ENCODE measurements around the gene VSTM2B.

VSTM2B gene

DNA sequence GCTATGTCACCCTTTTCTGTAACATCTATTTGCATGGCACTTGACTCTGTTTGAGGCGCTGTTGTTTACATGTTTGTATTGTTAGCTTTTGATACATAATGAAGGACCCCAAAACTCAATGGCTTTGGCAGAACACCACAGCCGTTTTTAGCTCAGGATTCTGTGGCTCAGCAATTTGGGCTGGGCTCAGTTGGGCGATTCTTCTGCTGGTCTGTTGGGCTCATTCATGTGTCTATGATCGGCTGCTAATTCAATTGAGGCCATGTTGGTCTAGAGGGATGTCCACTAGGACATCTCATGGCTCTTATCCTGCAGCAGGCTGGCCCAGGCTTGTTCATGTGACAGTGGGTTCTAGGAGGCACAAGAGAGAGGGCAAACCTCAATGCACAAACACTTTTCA is 33.9 kb downstream of the VSTM2B start:
- Histone ChIP-seq H3K9ac (ENCODE audit: low read length) (no peak overlapping the region), H3K4me3 (ENCODE audit: low read length) (no peak overlapping the region), H3K4me1 (ENCODE audit: low read length) (no peaks in the 10 kb centered on the region), H3K4me2 (ENCODE audit: low read depth, low read length) (no peak overlapping the region), H3K9me2 (replicated peaks; ENCODE audit: insufficient read depth, low read length) (no peaks in the 10 kb centered on the region), H3F3A (ENCODE audit: insufficient read depth, low read length) (no peaks in the 10 kb centered on the region), H4K20me1 (ENCODE audit: insufficient read depth, low read length) (no peaks in the 10 kb centered on the region), H3K36me3 (replicated peaks; ENCODE audit: insufficient read depth, low read length) (no peaks in the 10 kb centered on the region), H3K79me2 (ENCODE audit: low read length) (no peaks in the 10 kb centered on the region), H2AFZ (ENCODE audit: low read length) (no peak overlapping the region), H3K27ac (ENCODE audit: low read length) (no peak overlapping the region), H3K9me3 (replicated peaks; ENCODE audit: insufficient read depth, low read length) (no peaks in the 10 kb centered on the region), H3K27me3 (replicated peaks; ENCODE audit: insufficient read depth, low read length) (peaks cover 35% of the 10 kb centered on the region)
- DNase-seq: no peak
- no peak for TF ChIP-seq EZH2phosphoT487 (IDR thresholded peaks at IDR 0.05; ENCODE audit: low read length)
- TF ChIP-seq, protein P1, sequence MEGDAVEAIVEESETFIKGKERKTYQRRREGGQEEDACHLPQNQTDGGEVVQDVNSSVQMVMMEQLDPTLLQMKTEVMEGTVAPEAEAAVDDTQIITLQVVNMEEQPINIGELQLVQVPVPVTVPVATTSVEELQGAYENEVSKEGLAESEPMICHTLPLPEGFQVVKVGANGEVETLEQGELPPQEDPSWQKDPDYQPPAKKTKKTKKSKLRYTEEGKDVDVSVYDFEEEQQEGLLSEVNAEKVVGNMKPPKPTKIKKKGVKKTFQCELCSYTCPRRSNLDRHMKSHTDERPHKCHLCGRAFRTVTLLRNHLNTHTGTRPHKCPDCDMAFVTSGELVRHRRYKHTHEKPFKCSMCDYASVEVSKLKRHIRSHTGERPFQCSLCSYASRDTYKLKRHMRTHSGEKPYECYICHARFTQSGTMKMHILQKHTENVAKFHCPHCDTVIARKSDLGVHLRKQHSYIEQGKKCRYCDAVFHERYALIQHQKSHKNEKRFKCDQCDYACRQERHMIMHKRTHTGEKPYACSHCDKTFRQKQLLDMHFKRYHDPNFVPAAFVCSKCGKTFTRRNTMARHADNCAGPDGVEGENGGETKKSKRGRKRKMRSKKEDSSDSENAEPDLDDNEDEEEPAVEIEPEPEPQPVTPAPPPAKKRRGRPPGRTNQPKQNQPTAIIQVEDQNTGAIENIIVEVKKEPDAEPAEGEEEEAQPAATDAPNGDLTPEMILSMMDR (IDR thresholded peaks at IDR 0.05; ENCODE audit: low read length): no peak
- TF ChIP-seq EZH2 (optimal IDR thresholded peaks at IDR 0.05; ENCODE audit: low read depth, low read length): no peak

DNA sequence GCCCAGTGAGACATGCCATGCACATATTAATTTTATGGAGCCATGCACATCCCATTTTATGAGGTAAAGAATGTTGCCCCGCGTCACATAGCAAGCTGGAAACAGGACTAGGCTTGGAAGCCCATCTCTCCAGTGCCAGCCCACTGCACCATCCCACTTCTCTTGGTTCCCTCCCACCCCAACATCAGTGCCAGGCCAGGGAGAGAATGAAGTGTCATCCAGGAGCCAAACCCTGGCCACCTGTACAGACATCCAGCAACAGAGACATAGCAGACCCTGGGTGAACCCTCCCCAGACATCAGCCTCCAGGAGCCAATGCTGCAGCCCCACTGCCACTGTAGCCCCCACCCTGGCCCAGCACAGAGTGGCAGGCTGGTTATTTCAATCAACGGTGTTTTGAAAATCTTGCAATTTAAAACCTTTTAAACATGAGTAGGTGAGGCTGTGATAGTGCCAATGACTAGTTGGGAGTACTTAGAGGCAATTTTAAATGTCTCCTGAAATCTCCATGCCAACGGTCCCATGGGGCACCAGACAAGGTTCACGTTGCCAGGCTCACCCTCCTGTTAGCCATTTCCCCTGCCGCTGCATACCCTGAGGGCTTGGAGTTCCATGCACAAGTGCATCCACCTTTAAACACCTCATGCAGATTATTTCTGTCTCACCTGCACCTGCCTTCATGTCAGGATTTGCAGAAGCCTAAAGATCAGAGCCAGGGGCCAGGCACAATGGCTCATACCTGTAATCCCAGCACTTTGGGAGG is 34.7 kb downstream of the VSTM2B start:
- Histone ChIP-seq H3K36me3 (replicated peaks; ENCODE audit: insufficient read depth, low read length) (no peaks in the 10 kb centered on the region), H4K20me1 (ENCODE audit: insufficient read depth, low read length) (no peaks in the 10 kb centered on the region), H3K9ac (ENCODE audit: low read length) (no peak overlapping the region), H3K4me2 (ENCODE audit: low read depth, low read length) (no peak overlapping the region), H3K9me2 (replicated peaks; ENCODE audit: insufficient read depth, low read length) (no peaks in the 10 kb centered on the region), H2AFZ (ENCODE audit: low read length) (no peak overlapping the region), H3K27me3 (replicated peaks; ENCODE audit: insufficient read depth, low read length) (peaks cover 43% of the 10 kb centered on the region), H3F3A (ENCODE audit: insufficient read depth, low read length) (no peaks in the 10 kb centered on the region), H3K79me2 (ENCODE audit: low read length) (no peaks in the 10 kb centered on the region), H3K4me3 (ENCODE audit: low read length) (no peak overlapping the region), H3K27ac (ENCODE audit: low read length) (no peak overlapping the region), H3K9me3 (replicated peaks; ENCODE audit: insufficient read depth, low read length) (no peaks in the 10 kb centered on the region), H3K4me1 (ENCODE audit: low read length) (no peaks in the 10 kb centered on the region)
- no peak for DNase-seq
- TF ChIP-seq, protein P1 (IDR thresholded peaks at IDR 0.05; ENCODE audit: low read length): no peak
- TF ChIP-seq EZH2 (optimal IDR thresholded peaks at IDR 0.05; ENCODE audit: low read depth, low read length) (no peak), EZH2phosphoT487 (IDR thresholded peaks at IDR 0.05; ENCODE audit: low read length) (no peak)

DNA sequence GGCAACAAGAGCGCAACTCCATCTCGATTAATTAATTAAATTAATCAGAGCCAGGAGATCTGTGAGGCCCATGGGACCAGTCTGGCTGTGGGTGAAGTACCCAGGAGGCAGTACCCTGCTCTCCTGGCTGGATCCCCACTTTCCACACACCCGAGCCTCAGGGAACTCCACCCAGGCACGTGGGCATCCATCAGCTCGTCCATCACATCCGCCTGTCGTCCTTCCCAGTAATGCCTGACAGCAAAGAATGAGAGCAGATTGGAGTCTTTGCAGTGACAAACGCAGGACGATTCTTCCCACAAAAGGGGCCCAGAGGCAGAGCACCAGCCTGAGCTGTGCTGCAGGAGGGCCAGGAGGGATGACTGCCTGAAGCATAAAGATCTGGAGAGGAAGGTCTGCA is 35.8 kb downstream of the VSTM2B start:
- no peak overlapping the region for H2AFZ ChIP-seq (ENCODE audit: low read length)
- H3K27me3 ChIP-seq (replicated peaks; ENCODE audit: insufficient read depth, low read length): peaks cover 40% of the 10 kb centered on the region
- no peaks in the 10 kb centered on the region for H3K79me2 ChIP-seq (ENCODE audit: low read length)
- H3K4me2 ChIP-seq (ENCODE audit: low read depth, low read length): no peak overlapping the region
- H3K27ac ChIP-seq (ENCODE audit: low read length): no peak overlapping the region
- H3K4me1 ChIP-seq (ENCODE audit: low read length): no peaks in the 10 kb centered on the region
- no peaks in the 10 kb centered on the region for H4K20me1 ChIP-seq (ENCODE audit: insufficient read depth, low read length)
- H3K9me2 ChIP-seq (replicated peaks; ENCODE audit: insufficient read depth, low read length): no peaks in the 10 kb centered on the region
- DNase-seq: no peak
- H3K36me3 ChIP-seq (replicated peaks; ENCODE audit: insufficient read depth, low read length): no peaks in the 10 kb centered on the region
- H3K4me3 ChIP-seq (ENCODE audit: low read length): no peak overlapping the region
- H3K9me3 ChIP-seq (replicated peaks; ENCODE audit: insufficient read depth, low read length): no peaks in the 10 kb centered on the region
- no peaks in the 10 kb centered on the region for H3F3A ChIP-seq (ENCODE audit: insufficient read depth, low read length)
- no peak for TF ChIP-seq EZH2phosphoT487 (IDR thresholded peaks at IDR 0.05; ENCODE audit: low read length)
- no peak for TF ChIP-seq EZH2 (optimal IDR thresholded peaks at IDR 0.05; ENCODE audit: low read depth, low read length)
- TF ChIP-seq, protein P1 (IDR thresholded peaks at IDR 0.05; ENCODE audit: low read length): no peak
- no peak overlapping the region for H3K9ac ChIP-seq (ENCODE audit: low read length)
